Pons (tissue), 1 donor: ENCODE data around the gene POPDC3.

Source experiments
- DNase-seq: peaks from one replicate; pipeline ENCODE4 v3.0.0-alpha.2; 2016; ENCODE audit warnings: low spot score

POPDC3 gene

DNA sequence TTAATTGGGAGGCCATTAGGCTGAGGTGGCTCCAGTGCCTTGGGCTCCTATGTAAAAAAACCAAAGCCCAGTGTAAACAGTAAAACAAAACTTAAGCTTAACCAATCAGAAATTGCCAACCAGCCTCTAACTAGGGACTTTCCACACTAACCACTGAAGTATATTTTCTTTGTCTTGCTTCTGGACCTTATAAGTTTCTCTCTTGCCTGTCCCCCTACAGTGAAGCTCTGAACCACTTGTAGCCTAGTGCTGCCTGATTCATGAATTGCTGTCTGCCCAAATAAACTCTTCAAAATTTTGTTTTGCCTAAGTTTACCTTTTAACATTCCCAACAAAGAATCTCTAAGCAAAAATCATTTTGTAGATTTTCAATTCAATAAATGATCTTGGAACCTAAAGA is 28.2 kb downstream of the POPDC3 start:
- no peak for DNase-seq

DNA sequence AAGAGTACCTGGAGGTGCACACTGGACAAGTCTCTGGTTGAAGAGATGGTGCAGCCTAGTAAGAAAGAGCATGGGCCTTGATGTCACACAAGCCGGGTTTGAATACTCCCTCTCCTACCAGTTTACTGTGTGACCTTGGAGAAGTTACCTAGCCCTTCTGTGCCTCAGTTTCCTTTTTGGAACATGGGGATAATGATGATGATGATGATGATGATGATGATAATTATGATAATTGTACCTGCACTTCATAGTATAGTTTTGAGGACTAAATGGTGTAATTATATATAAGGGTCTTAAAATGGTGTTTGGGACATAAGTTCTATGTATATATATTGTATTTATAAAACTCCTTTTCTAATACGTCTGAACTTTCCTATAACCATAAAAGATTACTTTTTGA is 41.7 kb downstream of the POPDC3 start:
- no peak for DNase-seq

DNA sequence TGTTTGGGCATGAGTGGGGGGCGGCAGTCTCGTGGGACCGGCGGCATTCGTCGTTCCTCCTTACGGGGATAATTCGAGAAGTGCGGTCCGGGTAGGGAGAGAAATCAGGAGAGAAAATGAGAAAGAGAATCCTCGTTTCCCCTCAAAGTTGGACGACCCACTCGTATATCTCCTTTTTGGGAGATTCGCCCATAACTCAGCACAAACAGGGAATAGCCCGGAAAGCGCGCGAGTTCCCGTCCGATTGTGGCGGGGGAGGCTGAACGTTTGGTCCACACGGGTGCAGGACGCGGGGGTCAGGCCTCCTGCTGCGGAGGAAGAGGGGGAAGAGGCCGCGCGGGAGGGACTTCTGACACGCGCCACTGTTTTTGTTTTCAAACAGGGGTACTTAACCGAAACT is 42.4 kb downstream of the POPDC3 start:
- DNase-seq: peak; percentile 24

DNA sequence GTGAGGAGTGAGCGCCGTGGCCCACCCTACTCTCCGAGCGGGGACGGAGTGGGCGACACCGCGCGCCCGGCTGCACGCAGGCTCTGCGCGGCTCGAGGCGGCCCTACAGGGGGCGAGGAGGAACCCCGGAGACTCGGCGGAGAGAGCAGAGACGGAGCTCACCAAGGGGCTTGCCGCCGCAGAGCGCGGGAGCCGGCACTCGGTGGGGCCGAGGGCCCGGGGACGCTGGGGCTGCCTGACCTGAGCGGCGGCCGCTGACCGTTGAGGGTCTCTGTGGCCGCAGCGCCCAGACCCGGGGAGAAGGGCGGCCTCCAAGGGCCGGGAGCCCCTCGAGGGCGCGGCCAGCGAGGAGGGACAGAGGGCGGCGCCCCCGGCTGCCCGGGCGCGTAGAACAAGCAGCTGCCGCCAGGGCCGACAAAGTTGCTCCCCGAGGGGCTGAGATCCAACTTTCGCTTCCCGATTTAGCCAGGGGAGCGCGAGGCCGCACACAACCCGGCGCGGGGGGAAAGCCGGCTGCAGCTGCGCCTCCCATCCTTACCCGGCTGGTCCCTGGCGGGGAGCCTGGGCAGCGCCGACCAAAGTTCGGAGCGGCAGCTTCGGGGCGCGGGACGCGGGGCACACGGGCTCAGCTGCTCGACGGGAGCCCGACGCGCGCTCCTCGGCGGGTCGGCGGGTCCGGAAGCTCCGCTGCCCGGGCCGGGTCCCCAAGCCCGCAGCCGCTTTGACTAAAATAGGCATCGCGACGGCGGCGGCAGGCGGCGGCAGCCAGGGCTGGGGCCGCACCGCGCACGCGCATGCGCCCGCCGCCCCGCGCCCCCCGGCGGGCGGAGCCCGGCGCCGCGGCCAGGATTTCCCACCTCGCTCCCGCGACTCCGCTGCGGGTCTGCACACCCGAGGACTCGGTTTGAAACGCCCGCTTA is 43.1 kb downstream of the POPDC3 start:
- peak; percentile 64 for DNase-seq

DNA sequence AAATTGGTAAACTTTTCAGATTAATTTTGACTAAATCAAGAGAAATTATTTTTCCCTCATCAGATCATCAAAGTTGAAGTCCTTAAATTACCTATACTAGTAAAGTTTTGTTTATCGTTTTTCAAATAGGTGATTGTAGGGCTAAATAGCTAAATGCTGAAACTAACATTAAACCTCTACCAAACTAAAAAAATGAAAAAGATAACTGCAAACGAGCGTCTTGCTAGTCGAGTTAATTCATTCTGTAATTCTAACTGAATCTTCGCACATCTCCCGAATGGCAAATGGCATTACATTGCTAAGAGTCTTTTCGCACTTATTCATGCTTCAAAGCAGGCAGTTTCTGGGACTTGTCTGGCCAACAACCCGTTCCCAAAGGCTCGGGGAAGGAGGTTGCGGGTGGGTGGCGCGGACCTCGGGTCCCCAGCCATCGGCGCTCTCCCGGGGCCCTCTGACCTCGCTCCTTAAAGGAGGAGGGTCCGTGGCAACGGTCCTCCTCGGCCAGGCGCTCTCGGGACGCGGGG is 43.8 kb downstream of the POPDC3 start:
- peak; percentile 32 for DNase-seq

DNA sequence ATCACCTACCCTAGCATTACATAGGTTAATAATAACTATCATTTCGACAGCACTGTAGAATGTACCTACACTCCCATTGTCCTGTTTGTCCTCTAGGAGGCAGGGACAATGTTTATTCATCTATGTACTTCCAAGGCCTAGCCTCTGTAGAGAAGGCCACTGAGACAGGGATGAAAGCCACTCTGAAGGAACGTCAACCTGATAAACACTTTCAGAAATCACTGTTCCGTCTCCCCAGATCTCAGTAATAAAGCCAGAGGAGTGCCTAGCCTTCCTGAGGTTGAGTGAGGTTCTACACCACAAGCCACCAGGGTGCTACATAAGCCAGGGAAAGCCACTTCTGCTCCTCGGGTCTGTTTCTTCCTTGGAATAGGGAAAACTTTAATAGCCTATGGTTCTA is 44.8 kb downstream of the POPDC3 start:
- DNase-seq: peak; percentile 51

DNA sequence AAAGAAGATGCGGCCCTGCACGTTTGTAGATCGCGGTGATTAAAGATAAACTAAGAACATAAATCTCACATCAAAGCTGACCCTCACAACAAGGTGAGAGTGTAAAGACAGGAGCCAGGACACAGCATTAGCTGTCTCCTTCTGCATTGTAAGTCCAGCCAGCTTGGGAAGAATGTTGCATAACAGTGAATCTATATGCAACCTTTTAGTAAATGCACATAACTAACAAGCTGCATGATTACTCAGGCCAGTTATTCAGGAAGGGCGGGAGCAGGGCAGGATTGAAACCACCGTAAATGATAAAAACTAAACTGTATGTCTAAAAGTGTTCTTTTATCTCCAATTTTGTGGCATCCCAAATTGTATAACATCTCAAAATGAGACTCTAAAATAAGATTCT is 57.1 kb downstream of the POPDC3 start:
- DNase-seq: no peak

DNA sequence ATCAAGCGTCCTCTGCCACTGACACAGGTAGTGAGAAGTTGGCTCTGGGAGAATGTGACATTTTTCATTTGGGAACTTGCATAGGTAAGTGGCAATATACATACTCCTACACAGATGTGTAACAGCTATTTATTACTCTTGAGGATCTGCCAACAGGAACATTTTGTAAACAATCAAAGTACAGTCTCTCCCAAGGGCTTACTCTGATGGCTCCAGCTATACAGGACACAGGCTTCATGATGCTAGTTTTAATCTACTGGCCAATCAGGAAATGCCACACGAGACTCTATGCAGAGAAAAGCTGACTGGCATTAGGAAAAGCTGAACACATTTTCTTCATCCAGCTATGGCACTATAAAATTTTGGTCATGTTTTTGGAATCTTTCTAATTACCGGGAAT is 57.8 kb downstream of the POPDC3 start:
- no peak for DNase-seq

DNA sequence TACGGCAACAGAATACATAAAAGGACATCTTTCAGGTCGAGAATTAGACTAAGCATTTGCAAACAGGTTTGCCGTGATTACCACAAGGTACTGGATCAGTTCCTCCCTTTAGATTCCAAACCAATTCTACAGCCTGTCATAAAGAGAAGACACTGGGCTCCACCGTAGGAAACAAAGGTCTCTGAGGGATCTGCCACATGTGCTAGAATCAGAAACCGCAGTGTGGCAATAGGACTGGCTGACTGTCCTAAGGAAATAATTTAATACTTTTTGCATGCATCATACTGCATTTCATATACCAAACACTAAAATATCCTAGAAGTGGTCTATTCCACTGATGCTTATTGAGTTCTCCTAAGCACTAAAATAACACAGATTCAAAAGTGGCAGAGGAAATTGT is 59.2 kb downstream of the POPDC3 start:
- no peak for DNase-seq

DNA sequence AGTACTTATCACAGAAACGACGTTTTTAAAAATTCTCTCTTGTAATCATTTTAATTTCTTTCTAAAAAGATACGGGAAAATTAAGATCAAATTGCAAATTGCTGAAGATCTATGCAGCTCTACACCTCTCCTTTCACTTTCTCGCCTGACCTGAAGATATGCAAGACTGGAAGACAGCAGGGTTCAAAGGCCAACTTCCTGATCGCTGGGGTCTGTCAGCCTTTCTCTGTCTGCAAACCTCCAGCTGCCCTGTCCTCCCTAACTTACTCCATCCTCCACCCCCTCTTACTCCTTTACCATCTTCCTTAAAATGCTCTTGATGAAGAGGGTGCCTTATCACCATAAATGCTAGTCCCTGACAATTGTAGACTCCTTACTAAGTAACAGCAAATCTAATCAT is 63.7 kb downstream of the POPDC3 start:
- DNase-seq: no peak

DNA sequence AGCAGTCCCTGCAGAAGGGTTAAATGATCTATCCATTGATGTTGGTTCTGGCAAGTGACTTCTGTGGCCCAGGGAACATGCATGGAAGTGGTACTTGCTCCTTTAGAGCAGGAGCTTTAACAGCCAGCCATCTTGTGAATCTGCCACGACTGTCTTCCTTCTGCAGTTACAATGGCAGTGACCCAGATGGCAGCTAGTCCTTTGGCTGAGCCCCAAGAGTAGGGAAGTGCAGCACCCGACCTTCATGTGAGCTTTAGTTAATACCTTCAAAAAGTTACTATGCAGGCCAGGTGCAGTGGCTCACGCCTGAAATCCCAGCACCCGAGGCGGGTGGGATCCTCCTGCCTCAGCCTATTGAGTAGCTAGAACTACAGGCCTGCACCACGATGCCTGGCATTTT is 66.4 kb downstream of the POPDC3 start:
- no peak for DNase-seq

DNA sequence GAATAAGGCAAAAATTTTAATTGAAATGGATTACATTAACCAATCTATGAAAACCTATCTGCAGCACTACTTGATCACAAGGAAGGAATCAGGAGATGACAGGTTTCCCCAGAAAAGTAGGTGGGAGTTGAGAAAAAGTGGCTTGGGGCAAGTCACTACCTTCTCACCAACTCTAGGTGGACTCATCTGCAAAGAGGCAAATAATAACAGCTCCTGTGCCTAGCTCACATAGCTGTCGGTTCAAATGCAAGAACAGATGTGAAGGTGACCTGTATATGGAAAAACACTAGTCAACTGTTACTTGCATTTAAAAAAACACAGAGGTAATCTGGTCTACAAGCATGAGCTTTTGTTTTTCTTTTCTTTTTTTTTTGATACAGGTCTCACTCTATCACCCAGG is 67.2 kb downstream of the POPDC3 start:
- no peak for DNase-seq

DNA sequence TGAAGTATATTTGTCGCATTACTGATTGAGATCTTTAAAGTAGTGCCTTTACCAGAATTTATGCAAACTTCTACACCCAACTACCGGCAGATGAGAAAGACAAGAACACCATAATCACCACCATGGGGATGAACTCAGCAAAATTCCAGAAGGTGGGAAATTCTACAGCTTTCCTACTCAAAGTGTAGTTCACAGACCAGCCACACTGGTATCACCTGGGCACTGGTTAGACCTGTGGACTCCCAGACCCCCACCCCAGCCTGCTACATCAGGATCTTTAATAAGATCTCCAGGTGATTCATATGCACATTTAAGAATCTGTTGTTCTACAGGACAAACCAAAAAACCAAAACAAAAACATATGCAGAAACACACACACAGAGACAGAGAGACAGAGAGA is 67.9 kb downstream of the POPDC3 start:
- DNase-seq: no peak

DNA sequence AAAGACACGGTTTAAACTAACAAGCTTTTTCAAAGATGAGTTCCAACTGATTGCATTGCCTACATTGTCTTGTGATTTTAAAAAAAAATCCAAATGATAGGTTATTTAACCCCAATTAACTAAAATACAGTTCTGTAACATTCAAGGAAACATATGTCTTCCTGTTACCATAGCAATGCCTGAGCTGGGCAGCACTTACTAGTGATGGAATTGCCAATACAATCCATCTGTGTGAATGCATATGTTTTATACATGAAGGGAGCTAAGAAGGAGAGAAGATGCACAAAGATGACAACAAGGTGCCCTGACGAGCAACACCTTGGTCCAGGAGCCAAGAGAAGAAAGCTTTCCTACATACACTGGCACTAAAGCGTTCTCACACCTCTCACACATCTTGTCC is 68.7 kb downstream of the POPDC3 start:
- DNase-seq: no peak

DNA sequence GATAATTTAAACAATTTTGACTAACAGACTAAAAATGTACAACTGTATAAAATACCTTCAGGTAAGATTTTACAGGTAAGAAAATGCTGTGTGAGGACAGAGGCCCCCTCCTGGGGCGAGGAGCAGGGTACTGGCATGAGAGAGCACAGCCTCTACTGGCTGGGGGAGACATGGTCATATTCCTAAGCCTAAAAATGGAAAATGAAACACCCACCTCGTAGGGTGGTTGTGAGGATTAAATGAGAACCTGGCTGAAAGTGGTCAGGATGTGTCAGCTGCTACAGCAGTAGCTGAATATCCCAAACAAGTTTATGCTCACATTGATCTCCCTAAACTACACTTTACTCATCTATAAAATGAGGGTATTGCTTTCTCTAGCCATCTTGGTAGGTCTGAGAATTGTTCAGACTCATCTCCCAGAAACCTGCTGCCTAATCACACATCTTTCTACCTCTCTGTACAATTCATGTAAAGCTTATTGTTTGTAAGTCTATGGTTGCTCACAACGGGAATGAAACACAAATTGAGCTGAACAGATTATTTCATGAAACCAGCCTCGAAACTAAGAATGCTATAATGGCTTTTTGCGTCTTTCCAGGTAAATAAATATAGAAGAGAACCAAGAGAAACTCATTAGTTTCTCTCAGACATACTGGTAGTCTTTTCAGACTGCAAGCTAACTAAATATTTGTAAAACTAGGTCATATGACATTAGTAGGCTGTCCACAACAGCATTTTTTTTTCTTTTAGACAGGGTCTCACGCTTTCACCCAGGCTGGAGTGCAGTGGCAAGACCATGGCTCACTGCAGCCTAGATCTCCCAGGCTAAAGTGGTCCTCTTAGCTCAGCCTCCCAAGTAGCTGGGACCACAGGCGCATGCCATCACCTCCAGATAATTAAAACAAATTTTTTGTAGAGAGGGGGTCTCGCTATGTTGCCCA is 69.6 kb downstream of the POPDC3 start:
- no peak for DNase-seq

DNA sequence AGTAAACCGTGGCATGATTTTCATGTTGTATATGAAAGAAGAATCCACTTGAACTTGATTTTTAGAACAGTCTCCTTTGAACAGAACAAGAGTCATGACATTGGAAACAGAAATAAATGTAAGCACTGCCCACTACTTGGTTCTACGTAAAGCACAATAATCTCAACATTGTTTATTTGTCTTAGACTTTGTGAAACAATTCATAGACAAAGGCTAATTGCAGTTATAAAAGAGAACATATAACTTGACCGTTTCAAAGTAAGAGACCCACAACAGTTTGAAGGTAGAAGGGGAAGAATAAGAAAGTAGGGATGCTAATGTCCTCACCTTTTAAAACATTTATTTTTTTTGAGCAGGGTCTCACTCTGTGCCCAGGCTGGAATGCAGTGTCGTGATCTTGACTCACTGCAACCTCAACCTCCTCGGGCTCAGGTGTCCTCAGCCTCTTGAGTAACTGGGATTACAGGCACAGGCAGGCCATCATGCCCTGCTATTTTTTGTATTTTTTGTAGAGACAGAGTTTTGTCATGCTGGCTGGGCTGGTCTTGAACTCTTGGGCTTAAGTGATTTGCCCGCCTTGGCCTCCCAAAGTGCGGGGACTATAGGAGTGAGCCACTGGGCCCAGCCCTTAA is 71.1 kb downstream of the POPDC3 start:
- no peak for DNase-seq
